ENCODE data around the gene GRP.

The GRP gene

DNA sequence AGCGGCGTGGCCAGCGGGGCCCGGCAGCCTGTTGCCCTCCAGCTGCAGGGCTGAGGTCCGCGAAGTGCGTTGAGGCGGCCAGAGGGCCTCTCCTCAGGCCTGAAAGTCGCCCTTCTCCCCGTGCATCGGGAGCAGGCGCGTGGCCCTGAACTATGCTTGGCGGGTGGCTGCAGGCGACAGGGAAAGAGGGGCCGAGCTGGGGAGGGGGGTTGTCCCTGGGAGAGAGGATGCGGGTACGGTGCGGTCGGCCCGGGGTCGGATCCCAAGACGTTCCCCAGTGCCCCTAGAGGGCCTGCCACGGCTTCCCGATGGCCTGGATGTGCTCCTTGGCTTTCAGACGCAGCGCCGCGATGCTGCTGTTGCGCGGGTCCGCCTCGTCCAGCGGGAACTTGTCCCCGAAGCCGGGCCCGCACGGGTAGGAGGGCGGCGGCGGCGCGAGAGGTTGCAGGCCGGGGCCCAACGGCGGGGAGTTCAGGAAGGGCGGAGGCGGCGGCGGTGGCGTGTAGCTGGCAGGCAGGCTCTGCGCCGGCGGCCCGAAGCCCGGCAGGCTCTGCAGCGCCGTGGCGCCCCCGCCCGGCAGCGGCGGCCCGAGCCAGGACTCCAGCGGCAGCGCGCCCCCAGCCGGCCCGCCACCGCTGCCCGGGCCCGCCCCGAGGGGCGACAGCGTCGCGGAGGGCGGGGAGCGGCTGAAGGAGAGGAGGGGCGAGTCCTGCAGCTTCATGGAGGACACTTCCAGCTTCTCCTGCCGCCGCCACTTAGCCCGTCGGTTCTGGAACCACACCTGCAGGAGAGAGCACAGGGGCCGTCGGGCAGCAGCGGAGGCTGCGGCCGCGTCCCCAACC, 49.0 kb downstream of the GRP start:
- DNase-seq, result peak; percentile 20

DNA sequence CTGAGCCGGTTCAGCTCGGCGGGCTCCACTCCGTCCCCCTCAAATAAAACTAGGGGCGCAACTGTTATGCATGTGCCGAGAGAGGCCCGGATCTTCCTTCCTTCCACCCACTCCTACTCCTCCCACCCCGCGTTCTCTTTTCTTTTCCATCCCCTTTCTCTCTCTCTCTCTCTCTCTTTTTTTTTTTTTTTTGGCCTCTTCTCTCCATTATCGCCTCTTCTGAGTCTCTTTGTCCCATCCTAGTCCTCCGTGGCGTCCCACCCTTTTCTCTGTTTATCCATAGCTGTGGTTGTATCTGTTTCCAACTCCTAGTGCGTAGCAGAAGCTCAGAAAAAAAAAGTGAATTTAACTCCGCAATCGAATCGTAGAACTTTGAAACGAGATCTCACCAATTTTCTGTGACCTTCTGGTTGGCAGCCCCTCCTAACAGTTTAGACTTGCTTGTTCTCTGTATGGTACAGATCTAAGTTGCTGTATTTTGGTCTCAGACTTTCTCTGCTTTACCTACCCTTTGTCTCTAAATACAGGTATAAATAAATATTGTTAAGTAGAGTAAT, 49.7 kb downstream of the GRP start:
- DNase-seq, result no peak

DNA sequence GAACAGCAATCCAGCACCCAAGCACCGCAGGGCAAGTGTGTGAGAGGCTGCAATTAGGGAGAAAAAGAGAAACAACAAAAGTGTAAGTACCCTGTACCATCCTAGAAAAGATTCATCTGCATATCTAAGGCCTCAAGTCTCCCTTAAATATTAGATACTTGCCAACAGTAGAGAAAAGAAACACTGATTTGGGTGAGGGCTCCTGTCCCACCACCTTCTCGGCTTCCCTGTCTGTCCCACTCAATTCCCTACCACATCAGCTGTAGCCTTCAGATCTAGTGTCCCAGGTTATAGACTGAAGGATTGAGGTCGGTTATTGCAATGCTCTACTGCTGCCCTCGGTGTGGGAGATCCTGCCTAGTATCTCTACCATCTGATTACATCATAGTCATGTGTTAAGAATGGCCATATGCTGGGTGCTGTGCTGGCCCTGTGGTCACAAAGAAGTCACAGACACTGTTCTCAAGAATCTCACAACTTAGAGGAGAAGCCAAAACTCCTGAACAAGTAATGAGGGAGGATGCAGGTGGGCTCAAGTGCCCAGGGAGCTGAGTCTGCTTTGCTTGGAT, 50.8 kb downstream of the GRP start:
- no peak for DNase-seq

DNA sequence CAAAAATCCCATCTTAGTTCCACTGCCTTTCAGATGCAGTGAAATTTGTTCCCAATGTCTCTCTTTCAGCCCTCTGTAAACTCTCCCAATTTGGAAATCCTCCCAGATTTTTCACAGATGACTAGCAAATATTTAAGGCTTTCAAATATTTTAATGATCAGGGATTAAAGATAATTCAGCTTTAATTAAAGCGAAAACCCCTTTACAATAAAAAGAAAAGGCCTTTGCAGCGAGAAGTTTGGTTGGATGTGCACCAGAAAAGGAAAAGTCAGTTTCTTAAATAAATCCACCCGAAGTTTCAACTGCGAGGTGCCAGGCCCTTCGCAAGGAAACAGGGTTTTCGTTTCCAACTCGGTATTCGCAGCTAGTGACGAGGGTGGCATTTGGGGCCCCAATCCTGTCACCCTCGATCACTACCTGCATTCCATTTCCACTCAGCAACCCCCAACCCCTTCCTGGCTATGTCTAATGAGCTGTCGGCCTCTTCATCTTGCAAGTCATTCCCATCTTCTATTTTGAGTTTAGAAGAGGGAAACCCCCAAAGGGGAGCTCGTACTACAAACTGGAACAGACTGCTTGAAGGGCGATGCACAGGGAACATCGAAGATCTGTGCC, 51.8 kb downstream of the GRP start:
- DNase-seq, result no peak

DNA sequence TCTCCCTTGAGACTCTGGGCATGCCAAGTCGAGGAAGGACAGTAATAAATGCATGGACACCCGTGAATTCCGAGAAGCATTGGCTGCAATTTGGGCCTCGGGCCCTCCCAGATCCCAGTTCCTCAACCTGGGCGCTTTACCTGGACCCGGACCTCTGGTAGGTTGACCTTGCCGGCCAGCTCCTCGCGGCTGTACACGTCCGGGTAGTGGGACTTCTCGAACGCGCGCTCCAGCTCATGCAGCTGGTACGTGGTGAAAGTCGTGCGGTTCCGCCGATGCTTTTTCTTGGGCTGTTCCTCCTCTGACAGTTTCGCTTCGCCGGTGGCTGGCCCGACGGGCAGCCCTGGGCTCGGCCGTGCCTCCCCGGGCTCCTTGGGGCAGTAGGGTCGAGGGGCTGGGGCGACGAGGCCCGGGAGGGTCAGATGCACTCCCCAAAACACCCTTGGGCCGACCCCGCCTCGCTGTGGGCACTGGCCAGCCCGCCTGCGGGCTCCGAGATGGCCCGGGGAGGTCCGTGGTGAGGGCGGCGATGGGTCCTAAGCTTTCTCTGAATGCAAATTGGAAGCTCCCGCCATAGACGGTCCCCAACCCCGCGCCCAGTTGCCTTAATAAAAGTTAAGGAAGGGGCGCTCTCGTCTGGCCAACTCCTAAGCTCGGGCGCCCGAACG, 52.4 kb downstream of the GRP start:
- no peak for DNase-seq

DNA sequence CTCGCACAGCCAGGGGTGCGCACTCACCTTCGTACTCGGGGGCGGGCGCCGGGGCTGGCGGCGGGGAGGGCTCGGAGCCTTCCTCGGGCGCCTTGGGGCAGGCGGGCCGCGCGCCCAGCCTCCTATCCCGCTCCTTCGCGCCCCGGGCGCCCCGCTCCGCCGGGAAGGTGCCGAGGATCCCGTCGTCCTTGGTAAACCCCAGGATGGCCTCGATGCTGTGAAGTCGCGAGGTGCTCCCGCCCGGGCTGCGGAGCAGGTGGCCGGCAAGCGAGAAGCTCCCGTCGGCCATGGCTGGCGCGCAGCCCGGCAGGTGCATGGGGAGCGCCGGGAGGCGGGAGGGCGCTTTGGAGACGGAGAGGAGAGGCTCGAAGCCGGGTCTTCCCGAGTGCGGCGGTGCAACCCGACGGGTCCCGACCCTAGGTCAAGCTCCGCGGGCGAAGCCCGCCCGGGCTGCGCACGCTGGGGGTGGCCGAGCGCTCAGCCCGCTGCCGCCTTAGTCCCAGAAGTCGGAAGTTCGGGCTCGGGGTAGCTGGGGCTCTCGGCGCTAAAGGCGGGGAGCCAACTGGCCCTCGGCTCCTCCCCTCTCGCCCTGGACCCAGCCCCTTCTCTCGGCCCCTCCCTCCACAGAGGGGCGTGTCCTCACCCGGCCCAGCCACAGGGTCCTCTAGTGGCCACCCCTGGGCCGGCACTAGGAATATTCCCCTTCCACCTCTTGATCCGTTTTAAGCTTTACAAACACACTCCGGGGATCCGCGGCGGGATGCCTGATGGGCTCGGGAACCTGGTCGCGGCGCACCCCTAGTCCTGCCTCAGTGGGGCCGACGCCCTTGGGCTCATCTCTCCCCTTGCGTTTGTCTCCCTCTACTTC, 53.2 kb downstream of the GRP start, which contains the start of gene RAX:
RAX (minus strand) TSS at position 564 of the 868 bp plus-strand sequence; CDS start at position 316, 248 bp downstream.
- DNase-seq, result no peak

DNA sequence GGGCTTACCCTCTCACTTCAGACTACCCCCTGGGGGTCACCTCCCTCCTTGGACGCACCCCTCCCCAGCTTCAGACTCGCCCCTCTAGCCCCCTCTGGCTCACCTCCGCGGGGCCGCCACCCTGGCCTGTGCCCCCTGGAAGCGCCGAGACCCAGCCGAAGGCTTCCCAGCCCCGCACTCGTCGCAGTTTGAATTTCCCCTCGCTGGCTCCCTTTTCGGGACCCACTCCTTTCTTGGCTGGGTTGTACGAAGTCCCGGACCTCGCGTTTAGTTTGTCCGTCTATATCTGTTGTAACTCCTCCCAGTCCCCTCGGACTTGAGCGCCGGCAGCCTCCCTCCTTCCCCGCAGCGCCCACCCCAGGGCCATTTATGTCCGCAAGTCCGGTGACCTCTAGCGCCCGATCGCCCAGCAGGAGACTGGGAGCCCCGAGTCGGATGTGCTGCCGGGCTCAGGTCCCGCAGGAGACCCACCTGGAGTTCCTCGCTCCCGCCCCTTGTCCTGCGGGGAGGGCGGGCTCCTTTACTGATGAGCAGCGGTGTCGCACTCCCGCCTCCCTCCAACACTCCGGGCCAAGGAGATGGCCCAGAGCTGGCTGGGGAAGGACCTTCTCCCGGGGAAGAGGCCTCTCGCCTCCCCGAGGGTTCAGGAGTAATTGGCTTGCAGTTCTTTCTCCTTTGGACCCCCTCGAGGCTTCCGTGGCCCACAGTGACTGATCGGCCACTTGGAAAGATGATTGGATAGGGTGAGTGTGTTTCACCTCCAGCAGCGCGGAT, 54.0 kb downstream of the GRP start:
- no peak for DNase-seq

DNA sequence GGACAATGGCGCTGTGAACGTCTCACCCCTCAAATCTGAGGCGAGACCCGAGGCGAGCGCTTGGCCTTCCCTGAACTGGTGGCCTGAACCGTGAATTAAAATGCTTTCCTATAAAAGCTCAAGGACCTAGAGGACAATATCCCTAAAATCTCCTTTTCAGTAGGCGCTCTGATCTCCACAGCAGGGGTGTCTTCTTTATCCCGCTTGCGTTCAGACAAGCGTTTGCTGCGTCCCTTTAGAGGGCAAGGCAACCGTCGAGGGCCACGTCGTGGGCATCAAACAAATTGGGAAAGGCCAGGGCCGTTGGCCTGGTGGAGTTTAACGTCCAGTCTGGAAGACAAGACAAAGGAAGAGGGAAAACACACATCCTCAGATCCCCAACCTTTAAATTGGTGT, 54.6 kb downstream of the GRP start:
- DNase-seq, result no peak

DNA sequence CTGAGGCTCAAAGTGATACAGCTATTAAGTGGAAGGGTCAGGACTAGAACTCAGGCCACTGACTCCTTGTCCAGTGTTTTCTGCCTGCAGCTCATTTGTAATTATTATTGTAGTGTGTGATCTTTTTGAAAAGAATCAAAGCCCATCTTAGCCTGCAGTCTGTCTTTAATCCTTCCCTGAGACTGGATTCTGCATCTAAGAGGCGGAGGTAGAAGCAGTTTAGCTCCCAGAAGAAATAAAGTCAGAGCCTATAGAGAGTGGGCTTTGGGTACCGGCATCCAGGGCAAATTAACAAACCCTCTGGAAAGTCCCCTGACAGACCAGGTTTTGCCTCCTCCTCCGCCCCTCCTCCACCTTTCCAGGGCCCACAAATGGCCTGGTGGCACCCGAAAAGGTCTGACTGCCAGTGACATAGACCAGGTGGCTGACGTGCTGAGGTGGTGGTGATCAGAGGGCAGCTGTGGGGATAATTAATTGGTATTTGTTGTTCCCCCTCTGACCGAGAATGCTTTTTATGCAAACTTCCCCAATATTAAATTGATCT, 55.5 kb downstream of the GRP start:
- DNase-seq, result no peak

DNA sequence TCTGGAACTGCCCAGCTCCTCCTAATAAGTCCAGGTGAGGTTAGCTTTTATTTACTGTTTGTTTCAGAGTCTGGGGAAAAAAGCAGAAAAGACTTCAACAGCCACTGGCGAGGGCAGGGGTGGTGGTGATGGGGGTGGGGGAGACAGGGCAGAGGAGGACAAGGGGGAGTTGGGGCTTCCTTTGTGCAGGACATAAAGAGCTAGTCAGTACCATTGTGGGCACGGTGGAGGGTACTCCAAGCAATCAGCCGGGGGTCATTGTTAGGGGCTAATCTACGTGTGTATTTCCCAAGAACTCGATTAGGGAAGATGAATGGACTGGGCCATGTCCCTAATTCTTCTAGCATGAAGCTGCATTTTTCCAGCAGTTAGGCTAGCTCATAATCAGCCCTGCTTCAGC, 56.1 kb downstream of the GRP start:
- DNase-seq, result no peak

DNA sequence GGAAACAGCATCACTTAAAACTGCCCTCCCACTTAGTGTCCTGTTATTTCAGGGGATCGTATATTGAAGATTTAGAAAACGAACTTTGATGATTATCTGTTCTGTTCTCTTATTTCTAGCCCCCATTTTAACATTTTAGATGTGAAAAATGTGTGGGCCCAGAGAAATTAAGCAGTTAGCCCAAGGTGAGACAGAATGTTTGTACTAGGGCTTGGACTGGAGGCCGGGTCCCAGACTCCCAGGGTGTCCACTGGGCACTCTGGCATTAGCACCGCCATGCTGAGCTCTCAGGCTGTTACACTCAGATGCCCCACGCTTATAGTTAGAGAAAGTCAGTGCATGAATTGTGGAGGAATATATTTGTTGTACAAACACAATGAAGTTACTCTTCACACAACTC, 58.8 kb downstream of the GRP start:
- DNase-seq, result no peak

DNA sequence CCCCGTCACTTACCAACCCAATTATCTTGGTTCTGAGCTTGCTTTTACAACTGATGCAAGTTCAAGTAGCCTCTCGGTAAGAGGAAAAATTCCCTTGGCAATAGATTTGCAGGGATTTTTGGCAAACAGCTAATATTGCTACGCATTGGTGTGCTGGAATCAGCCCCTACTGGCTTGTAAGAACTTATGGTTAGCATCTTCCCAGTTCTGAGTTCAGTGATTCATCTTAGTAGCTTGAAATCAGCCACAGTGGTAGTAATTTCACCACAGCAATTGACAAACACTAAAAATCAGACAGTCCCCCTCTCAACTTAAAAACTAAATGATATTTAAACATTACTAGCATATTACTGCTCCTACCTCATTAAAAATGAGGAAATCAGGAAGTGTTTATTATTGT, 59.2 kb downstream of the GRP start:
- DNase-seq, result no peak

DNA sequence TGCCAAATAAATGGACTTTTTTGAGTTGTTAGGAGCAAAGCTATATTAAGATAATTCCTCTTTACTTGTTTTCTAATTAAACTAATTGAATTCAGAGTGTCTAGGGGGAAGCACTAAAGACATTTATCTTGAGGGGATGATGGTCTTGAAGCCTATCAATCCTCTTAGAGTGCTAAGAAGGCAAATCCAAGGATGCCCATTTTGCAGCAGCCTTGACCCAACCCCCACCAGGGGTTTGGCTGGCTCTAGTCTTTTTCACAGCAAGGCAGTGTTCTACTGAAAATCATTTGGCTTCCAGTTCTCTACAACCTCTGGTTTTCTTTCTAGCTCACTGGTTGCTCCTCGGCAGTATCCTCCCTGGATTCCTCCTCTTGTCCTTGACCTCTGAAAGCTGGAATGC, 59.8 kb downstream of the GRP start:
- DNase-seq, result no peak
